Transverse colon (tissue), 3 donors: ENCODE measurements around the gene PAQR5.

Experiments
- CTCF ChIP-seq, 5 experiments: fragments of 200-600 bp in 3 of 5; fragments of 450-650 bp in 2 of 5; sonication (generic) in 3 of 5; IDR thresholded peaks; 1 replicate in 2 of 5; 2 replicates in 3 of 5; pipeline ENCODE4 v1.5.1; 2016 to 2017; ENCODE audit warnings: antibody characterized with exemption in 5 of 5, inconsistent platforms in 3 of 5, mild to moderate bottlenecking in 2 of 5, moderate library complexity in 1 of 5
- EP300 ChIP-seq: sonication (generic); formaldehyde crosslinking; IDR thresholded peaks from one replicate; pipeline ENCODE4 v1.6.1; 2017; ENCODE audit warnings: antibody characterized with exemption, low read depth
- POLR2A ChIP-seq: fragments of 450-650 bp; IDR thresholded peaks from one replicate; pipeline ENCODE4 v1.6.1; 2016; ENCODE audit warnings: antibody characterized with exemption, mild to moderate bottlenecking, moderate library complexity

- TF ChIP-seq EP300 (no peak), POLR2A (no peak), CTCF (IDR thresholded peaks at IDR 0.05) (no peak)
These were observed 7.3 kb downstream of the PAQR5 start for GRCh38 chr15:69305933-69306568.
